Activated CD4-positive, alpha-beta T cell treated with anti-CD3 and anti-CD28 coated beads, Interleukin-2, amount 50 U/mL, for 4 hours (primary cell): ENCODE measurements around the gene LMBR1L.

ENCODE experiments used
- DNase-seq, 2 experiments: peaks; one replicate each; pipeline ENCODE4 v3.0.0-alpha.2; 2020

Gene LMBR1L

GRCh38 chr12:49111206-49111605 is 559 bp upstream of the LMBR1L start:
- DNase-seq: no peak

GRCh38 chr12:49109641-49110463 is 795 bp downstream of the LMBR1L start:
- no peak for DNase-seq

GRCh38 chr12:49108958-49109404 is 1.7 kb downstream of the LMBR1L start:
- no peak for DNase-seq

DNA sequence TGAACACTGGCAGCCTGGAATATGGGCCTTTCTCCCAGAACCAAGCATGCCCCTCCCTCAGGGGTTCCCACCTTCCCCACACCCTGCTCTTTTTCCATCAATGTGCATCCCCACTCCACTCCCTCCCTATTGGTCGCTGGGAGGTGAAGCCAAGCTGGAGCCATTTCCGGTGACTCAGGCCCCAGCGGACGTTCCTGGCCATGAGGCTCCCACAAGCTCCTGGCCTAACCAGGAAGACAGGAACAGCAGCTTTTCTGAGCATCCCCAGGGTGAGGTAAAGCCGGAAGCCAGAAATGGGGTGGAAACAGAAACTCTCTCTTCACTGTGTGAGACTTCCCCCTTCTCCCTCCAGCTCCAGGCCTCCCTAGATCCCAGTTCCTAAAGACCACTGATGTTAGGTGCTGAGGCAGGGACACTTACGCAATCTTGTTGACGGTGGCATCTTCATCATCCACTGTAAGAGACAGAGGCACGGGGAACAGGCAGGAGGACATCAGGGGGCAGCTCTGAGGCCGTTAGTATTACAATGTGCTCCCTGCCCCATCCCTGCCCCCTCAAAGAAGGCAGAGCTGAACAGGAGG is 5.1 kb downstream of the LMBR1L start:
- no peak for DNase-seq

GRCh38 chr12:49104822-49105221 is 5.8 kb downstream of the LMBR1L start:
- DNase-seq: no peak

- DNase-seq: no peak
These were observed 10.3 kb downstream of the LMBR1L start for GRCh38 chr12:49100380-49100779.

DNA sequence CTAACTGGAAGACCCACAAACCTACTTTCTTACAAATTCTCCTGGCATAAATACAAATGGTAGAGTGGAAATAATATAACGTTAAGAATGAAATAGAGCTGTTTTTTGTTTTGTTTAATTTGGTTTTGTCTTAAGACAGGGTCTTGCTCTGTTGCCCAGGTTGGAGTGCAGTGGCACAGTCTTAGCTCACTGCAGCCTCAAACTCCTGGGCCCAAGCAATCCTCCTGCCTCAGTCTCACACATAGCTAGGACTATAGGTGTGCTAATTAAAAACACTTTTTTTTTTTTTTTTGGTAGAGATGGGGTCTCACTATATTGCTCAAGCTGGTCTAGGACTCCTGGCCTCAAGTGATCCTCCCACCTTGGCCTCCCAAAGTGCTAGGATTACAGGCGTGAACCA is 11.9 kb downstream of the LMBR1L start:
- DNase-seq: no peak

DNA sequence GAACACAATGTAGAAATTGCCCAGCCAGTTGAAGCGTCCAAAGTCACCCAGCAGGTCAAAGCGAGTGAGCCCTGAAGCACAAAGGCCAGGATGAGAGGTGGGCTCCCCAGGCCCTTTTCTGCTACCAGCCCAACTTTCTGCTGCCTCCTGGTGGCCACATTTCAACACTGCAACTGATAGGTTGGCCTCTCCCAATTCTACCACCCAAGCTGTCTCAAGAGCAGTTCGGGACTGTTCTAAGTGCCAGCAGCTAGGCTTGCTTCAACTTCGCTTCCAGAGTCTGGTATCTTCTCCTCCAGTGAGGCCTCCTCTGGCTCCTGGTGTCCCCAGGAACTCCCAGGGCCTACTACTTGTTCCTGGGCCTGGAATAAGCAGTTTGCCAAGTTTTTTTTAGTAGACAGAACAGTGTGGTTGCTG is 12.6 kb downstream of the LMBR1L start:
- peak; percentile 62 to 64 for DNase-seq

DNA sequence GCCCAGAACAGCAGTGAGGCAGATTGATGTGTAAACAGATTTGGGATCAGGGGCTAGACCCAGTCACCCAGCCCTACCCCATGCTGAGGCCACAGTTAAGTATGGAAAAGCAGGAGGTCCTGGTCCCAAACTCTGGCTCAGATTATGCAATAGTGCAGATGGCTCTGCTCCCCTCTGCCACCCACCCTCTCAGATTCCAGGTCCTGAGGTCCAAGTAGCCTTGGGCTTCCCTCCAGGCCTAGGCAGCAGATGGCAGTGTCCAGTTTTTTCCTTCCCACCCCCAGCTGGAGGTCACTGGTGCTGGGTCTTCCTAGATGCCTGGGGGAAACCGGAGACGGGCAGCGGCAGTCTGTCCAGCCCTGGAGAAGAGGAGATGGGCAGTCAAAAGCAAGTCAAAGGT is 13.3 kb downstream of the LMBR1L start:
- DNase-seq: no peak

DNA sequence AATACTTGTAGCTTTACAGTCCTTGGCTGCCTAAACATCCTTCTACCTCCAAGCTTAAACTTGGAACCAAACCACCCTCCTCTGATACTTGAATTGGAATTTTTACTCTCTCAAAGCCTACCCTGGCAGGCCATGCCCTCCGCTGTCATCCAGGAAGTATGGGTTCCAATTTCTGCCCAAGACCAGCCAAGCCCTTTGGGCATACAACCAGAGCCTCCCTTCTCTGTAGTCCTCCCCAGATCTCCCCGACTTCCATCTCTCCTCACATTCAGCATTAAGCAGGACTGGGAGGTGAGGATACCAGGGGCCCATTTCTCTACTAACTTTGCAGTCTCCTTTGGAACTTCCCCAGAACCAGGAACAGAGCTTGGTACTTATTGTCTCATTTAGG is 15.7 kb downstream of the LMBR1L start:
- DNase-seq: no peak

DNA sequence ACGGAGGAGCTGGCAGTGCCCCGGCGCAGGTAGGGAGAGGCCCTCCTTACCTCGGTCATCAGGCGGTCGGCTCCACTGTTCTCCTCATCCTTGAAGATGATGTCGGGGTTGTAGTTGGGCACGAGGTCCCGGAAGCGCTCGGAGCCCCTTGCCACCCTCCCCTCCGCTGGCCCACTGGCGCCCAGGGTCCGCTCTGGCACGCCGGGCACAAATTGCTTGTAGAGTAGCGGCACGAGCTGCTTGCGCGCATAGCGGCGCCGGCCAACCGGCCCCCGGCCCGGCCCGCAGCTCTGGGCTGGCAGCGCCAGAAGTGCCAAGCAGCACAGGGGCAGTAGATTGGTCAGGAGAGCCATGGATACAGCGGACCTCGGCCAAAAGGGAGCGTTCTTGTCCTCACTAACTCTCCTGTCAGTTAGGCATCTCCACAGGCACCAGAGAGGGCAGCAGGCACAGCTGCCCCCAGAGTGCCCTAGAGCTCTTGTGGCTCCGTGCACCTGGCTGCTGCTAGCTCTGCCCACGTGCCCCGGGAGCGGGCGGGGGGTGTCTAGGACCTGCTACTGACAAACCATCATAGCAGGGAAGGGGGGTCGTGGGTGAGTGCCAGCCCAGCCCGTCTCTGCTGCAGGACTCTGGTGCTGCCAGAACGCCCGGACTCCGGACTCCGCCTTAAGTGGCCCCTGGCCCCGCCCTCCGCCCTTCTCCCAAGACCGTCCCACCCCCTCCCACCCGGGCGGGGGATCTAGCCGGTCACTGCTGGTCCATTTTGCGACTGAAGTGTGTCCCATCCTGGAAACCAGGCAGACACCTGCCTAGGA is 16.3 kb downstream of the LMBR1L start, which contains the start of gene DHH:
DHH (minus strand) TSS at position 642 of the 815 bp plus-strand sequence; CDS start at position 353, 289 bp downstream.
- no peak for DNase-seq

DNA sequence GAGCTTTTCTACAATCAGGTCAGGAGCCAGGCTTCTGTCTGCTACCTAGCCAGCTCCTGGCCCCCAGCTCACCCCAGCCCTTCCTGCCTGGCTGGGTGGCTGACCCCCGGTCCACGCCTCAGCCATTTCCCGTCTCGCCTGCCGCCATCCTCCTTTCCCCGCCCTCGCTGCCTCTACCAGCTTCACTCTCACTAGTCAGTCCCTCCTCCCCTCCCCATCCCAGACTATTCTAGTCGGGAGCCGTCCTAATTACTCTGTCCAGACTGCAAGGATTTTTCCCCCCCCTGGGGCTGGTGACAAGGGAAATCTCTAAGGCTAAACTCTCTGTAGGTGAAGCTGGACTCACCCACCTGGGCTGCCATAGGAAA is 16.9 kb downstream of the LMBR1L start:
- DNase-seq: no peak

- DNase-seq: no peak
These were observed 17.7 kb downstream of the LMBR1L start for GRCh38 chr12:49092816-49093406.

- peak; percentile 61 to 64 for DNase-seq
These were observed 18.4 kb downstream of the LMBR1L start for GRCh38 chr12:49092086-49092815.

GRCh38 chr12:49091836-49092085 is 18.9 kb downstream of the LMBR1L start:
- no peak for DNase-seq

DNA sequence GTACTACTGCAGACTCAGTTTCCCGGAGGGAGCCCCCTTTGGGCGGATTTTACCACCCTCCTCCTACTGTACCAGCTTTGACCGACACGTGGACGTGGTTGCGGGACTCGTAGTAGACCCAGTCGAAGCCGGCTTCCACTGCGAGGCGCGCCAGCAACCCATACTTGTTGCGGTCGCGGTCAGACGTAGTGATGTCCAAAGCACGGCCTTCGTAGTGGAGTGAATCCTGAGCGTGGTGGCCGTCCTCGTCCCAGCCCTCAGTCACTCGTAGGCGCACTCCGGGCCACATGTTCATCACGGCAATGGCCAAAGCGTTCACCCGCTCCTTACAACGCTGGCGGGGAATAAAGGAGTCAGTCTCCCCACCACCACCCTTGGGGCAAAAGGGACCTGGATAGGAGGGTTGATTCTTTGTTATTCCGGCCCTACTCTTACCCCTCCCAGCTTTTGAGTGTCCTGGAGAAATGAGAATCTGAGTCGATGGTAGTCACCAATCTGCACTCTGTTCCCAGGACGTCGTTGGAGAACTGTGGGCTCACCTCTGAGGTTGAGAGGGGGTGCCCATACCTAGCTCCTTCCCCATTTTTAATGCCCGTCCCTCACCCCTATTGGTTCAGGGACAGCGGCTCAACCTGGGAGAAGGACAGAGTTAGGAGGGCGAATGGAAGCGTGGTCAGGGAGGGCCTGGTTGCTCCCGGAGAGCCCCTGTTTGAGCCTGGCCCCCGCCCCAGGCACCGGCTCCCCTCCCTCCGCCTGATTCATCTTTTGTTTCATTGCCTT is 19.4 kb downstream of the LMBR1L start:
- DNase-seq: no peak

DNA sequence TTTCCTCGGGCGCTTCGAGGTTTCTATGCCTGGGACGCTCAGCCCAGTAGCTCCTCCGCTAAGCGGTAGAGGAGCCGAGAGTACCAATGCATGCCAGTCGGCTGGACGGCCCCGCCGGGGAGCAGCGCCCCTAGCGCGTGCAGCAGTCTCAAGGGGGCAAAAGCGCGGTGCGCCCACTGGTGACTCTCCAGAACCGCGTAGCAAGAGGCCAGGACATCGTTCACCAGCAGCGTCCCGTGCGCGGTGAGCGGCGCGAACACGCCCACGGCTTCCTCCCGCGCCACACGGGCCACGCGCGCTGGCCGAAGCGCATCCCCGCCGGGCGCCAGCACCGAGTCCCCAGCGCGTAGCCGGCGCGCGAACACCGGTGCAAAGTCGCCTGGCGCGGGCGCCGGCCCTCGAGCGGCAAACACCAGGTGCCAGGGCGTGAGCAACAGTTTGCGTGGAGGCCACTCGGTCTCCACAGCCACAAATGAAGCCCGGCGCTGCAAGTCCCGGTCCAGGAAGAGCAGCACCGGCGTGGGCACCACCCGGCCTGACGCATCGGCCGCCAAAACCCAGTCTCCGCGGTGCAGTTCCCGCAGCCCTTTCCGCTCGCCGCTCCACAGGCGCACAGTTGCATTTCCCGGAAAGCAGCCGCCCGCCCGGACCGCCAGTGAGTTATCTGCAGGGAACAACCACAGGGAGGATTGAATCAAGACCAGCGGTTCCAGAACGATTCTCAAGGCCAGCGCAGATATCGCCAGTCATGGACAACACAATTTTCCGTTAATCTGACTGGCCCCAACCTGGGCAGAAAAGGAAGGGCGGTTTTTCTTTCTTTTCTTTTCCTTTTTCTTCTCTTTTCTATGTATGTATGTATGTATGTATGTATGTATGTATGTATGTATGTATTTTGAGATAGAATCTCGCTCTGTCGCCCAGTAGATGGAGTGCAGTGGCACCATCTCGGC is 20.6 kb downstream of the LMBR1L start:
- DNase-seq: no peak

GRCh38 chr12:49088932-49089330 is 21.7 kb downstream of the LMBR1L start:
- no peak for DNase-seq

GRCh38 chr12:49088150-49088931 is 22.3 kb downstream of the LMBR1L start:
- DNase-seq: peak; percentile 48 to 58

DNA sequence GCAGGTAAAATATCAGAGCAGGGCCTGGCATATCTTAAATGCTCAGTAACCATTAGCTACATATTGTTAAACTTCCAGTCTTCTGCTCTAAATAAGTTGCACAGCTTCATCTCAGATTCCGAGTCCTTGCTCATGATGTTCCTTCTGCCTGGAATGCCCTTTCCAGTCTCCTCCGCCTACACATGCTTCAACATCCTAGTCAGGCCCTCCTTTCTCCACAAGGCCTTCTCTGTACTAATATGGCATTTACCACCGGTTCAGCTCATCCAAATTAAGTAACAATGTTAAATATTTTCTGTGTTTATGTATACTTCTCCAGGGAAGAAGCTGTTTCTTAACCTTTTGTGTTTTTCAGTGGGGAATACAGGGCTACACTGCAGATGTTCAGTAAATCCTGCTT is 24.5 kb downstream of the LMBR1L start:
- no peak for DNase-seq
